Smooth muscle cell (in vitro differentiated cells): ENCODE results near the gene HOXB2. TPM values are rescaled to one million over a fixed set of nuclear protein-coding genes. Genes with fewer than 3 reads are reported as not detected.

ENCODE experiments used
- DNase-seq: peaks from one replicate; lab custom pipeline; 2025; ENCODE audit not compliant: unreplicated experiment; lab: John Stamatoyannopoulos, UW
- H2AFZ ChIP-seq: fragments of 200-600 bp; sonication (generic); 2 replicates; pipeline ENCODE4 v1.6.0; 2016; ENCODE audit warnings: antibody characterized with exemption, low read depth, mild to moderate bottlenecking
- H3F3A ChIP-seq: fragments of 200-600 bp; sonication (generic); 2 replicates; pipeline ENCODE4 v1.6.0; 2017; ENCODE audit warnings: antibody characterized with exemption, low read depth
- H3K27ac ChIP-seq: fragments of 200-600 bp; sonication (generic); 2 replicates; pipeline ENCODE4 v1.5.1; 2016; ENCODE audit warnings: low read depth, mild to moderate bottlenecking
- H3K27me3 ChIP-seq: fragments of 200-600 bp; sonication (generic); 2 replicates; pipeline ENCODE4 v1.6.1; 2016; ENCODE audit warnings: low read depth, mild to moderate bottlenecking
- H3K36me3 ChIP-seq: fragments of 200-600 bp; sonication (generic); 2 replicates; pipeline ENCODE4 v1.5.1; 2016; ENCODE audit warnings: low read depth
- H3K4me1 ChIP-seq: fragments of 200-600 bp; sonication (generic); 2 replicates; pipeline ENCODE4 v1.5.1; 2016; ENCODE audit warnings: low read depth
- H3K4me2 ChIP-seq: fragments of 200-600 bp; sonication (generic); 2 replicates; pipeline ENCODE4 v1.6.0; 2016; ENCODE audit warnings: mild to moderate bottlenecking
- H3K4me3 ChIP-seq: fragments of 200-600 bp; sonication (generic); 2 replicates; pipeline ENCODE4 v1.5.1; 2016; ENCODE audit warnings: mild to moderate bottlenecking
- H3K79me2 ChIP-seq: fragments of 200-600 bp; sonication (generic); 2 replicates; pipeline ENCODE4 v1.6.0; 2016; ENCODE audit warnings: low read depth, mild to moderate bottlenecking
- H3K9ac ChIP-seq: fragments of 200-600 bp; sonication (generic); 2 replicates; pipeline ENCODE4 v1.6.0; 2016; ENCODE audit warnings: low read depth
- H3K9me3 ChIP-seq: fragments of 200-600 bp; sonication (generic); replicated peaks from 2 replicates; pipeline ENCODE4 v1.5.1; 2016; ENCODE audit warnings: low read depth
- H4K20me1 ChIP-seq: fragments of 200-600 bp; sonication (generic); 2 replicates; pipeline ENCODE4 v1.6.0; 2016; ENCODE audit warnings: low read depth
- CTCF ChIP-seq: fragments of 200-600 bp; sonication (generic); IDR thresholded peaks from 2 replicates; pipeline ENCODE4 v1.5.1; 2017; ENCODE audit warnings: borderline replicate concordance, mild to moderate bottlenecking, antibody characterized with exemption; ENCODE audit not compliant: insufficient read depth, poor library complexity, severe bottlenecking
- WGBS: methylation state at CpG from one replicate; pipeline ENCODE4 v1.1.7; 2016; ENCODE audit warnings: low lambda C conversion rate; 5-methylcytosine and 5-hydroxymethylcytosine counted together
- polyA plus RNA-seq: library from polyadenylated mRNA; unstranded; fragments of >200 nt; fragmentation: Nextera tagmentation; extraction: Ambion mirVana; gene quantifications from 2 replicates; pipeline ENCODE4 v1.2.1, GENCODE V29; 2016
- total RNA-seq: library from RNA; depleted of rRNA; stranded (reverse); fragments of >200 nt; gene quantifications from 2 replicates; pipeline ENCODE4 v1.2.3, GENCODE V29; 2014

HOXB2 gene
- total and polyA plus RNA-seq, 2 experiments from 2014 or later: 26.5 to 40.4 TPM

DNA sequence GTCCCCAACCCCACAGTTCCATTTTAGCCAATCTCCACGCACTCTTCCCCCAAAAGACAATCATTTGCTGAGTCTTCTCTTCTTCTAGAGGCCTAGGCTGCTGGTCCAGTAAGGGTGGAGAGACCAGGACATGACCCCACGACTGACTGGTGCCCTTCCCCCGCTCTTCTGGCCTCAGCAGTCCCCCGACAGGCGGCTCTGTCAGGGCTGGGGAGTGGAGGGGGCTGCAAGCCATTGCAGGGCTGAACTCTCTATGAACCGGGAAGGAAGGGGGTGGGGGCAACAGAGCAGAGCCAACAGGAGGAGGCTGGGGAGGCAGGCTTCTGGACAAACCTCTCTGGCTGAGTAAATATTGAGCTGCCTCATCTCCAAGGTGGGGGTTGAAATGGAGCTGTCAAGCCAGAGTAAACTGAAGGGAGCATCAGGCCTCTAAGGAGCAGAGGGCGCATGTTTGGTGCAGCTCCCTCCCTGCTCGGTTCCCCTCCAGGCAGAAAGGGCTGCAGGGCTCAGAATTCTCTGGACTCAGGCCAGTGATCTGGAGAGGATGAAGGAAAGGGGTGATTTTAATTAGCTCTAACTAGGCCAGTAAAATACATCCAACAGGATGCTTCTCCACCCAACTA lies 22.8 kb downstream of the HOXB2 start:
- H3F3A ChIP-seq: no peaks in the 10 kb centered on the region
- H3K4me1 ChIP-seq: peaks cover 5% of the 10 kb centered on the region
- H3K27me3 ChIP-seq: peaks cover 52% of the 10 kb centered on the region
- no peak for DNase-seq
- H3K9me3 ChIP-seq: no peaks in the 10 kb centered on the region
- no peaks in the 10 kb centered on the region for H4K20me1 ChIP-seq
- no peak overlapping the region for H3K4me3 ChIP-seq
- H3K27ac ChIP-seq: no peak overlapping the region
- no peak overlapping the region for H3K9ac ChIP-seq
- H3K4me2 ChIP-seq: no peak overlapping the region
- WGBS: 42% methylated on average over 8 of the region's 8 CpGs
- no peaks in the 10 kb centered on the region for H3K36me3 ChIP-seq
- H3K79me2 ChIP-seq: no peaks in the 10 kb centered on the region
- no peak for TF ChIP-seq CTCF
- H2AFZ ChIP-seq: no peak overlapping the region

DNA sequence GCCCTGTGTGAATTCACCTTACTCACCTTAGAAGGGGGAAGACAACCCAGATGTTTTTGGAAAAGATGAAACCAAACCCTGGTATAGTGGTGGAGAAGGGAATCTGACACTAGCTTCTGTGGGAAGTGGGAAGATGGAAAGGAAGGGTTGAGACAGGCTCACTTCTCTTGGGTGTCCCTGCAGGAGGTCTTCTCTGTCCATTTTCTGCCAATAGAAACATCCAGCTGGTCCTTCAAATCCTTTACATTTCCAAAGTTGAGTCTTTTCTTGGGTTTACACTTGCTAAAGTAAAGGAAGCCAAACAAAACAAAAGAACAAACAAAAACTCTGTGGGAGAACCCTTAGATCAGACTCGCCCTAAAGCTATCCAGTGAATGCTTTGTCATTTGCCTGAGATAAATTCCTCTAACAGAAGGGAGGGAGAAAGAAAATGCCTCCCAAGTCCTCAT lies 24.3 kb downstream of the HOXB2 start:
- Histone ChIP-seq H3K36me3 (no peaks in the 10 kb centered on the region), H3K9me3 (no peaks in the 10 kb centered on the region), H3K9ac (no peak overlapping the region), H4K20me1 (no peaks in the 10 kb centered on the region), H2AFZ (no peak overlapping the region), H3K79me2 (no peaks in the 10 kb centered on the region), H3K27me3 (peaks cover 38% of the 10 kb centered on the region), H3K4me2 (no peak overlapping the region), H3K27ac (no peak overlapping the region), H3F3A (peaks cover 4% of the 10 kb centered on the region), H3K4me1 (peaks cover 4% of the 10 kb centered on the region), H3K4me3 (no peak overlapping the region)
- no peak for TF ChIP-seq CTCF
- WGBS: 76% methylated on average over 1 of the region's 1 CpG
- DNase-seq: no peak

DNA sequence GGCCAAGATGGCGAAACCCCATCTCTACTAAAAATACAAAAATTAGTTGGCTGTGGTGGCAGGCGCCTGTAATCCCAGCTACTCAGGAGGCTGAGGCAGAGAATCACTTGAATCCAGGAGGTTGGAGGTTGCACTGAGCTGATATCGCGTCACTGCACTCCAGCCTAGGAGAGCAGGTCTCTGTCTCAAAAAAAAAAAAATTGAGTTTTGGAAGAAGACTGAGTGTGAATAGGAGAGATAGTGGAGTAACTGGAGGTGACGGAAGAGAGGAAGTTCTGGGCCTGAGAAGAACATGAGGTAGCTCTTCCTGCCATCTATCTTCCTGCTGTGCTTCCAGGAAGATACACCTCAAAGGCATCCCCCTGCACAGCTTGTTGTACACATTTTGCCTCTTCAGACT lies 25.5 kb downstream of the HOXB2 start:
- H3K27me3 ChIP-seq: peaks cover 29% of the 10 kb centered on the region
- H3F3A ChIP-seq: peaks cover 8% of the 10 kb centered on the region
- H2AFZ ChIP-seq: no peak overlapping the region
- TF ChIP-seq CTCF: no peak
- no peak for DNase-seq
- 93% methylated on average over 5 of the region's 5 CpGs for WGBS
- H3K27ac ChIP-seq: no peak overlapping the region
- no peaks in the 10 kb centered on the region for H3K9me3 ChIP-seq
- no peaks in the 10 kb centered on the region for H3K36me3 ChIP-seq
- peaks cover 4% of the 10 kb centered on the region for H3K4me1 ChIP-seq
- no peak overlapping the region for H3K4me2 ChIP-seq
- H3K79me2 ChIP-seq: no peaks in the 10 kb centered on the region
- H3K4me3 ChIP-seq: no peak overlapping the region
- no peaks in the 10 kb centered on the region for H4K20me1 ChIP-seq
- no peak overlapping the region for H3K9ac ChIP-seq

DNA sequence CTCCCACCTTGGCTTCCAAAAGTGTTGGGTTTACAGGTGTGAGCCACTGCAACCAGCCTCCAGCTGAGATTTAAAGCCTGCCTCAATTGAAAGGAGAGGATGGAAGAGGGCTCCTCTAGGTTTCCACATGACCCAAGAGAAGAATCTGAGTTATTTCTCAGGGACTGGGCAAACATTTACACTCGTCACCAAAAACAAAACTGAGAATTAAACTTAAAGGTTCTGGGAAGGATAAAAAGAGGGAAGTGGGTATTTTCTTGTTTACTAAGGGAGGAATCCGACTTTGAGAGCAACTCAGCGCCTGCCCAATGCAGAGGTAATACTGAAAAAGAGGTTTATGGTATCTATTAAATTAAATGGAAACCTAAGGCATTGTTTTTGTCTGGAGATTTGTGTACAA lies 27.4 kb downstream of the HOXB2 start:
- Histone ChIP-seq H3K79me2 (no peaks in the 10 kb centered on the region), H3K27me3 (peaks cover 21% of the 10 kb centered on the region), H3K9me3 (no peaks in the 10 kb centered on the region), H3K27ac (no peak overlapping the region), H2AFZ (no peak overlapping the region), H3K9ac (no peak overlapping the region), H3F3A (peaks cover 8% of the 10 kb centered on the region), H3K4me1 (peaks cover 4% of the 10 kb centered on the region), H3K36me3 (no peaks in the 10 kb centered on the region), H3K4me2 (no peak overlapping the region), H3K4me3 (no peak overlapping the region), H4K20me1 (no peaks in the 10 kb centered on the region)
- TF ChIP-seq CTCF: no peak
- 49% methylated on average over 3 of the region's 3 CpGs for WGBS
- DNase-seq: no peak
